ENCODE measurements around the gene FHL3. TPM values are rescaled to one million over a fixed set of nuclear protein-coding genes. Genes with fewer than 3 reads are reported as not detected.
A peak's percentile ranks its signal among the peaks of the same experiment; 100 is the strongest.

FHL3 gene
- total and polyA plus RNA-seq, 2 of the 4 experiments (the other 2 are of a cell fraction) = 11.5 to 27.1 TPM

- Histone ChIP-seq H4K5ac (ENCODE audit: low read depth, low read length) (no peak overlapping the region), H4K91ac (ENCODE audit: insufficient read depth, low read depth, low read length) (no peak overlapping the region), H3K4me3 (ENCODE audit: insufficient read depth, low read depth, low read length) (no peak overlapping the region), H3K23ac (ENCODE audit: low read depth, low read length) (no peak overlapping the region), H2BK20ac (ENCODE audit: low read depth, low read length) (no peak overlapping the region), H3K9me3 (ENCODE audit: control insufficient read depth, insufficient read depth, low read length) (no peaks in the 10 kb centered on the region), H2AK9ac (replicated peaks; ENCODE audit: low read depth, low read length, poor library complexity) (no peak overlapping the region), H2BK15ac (ENCODE audit: low read depth, low read length) (no peak overlapping the region), H3K9ac (ENCODE audit: low read depth, low read length) (no peak overlapping the region), H3K14ac (replicated peaks; ENCODE audit: low read depth, low read length) (no peak overlapping the region), H2AFZ (replicated peaks; ENCODE audit: low read length, poor library complexity) (peak overlapping the region; percentile 8), H3K27ac (ENCODE audit: insufficient read depth, low read length) (no peak overlapping the region), H3K9me1 (ENCODE audit: insufficient read depth, low read length) (peaks cover 17% of the 10 kb centered on the region), H3K79me1 (ENCODE audit: low read depth in 1 of 2, low read length in 2 of 2) (peaks cover 3 to 11% of the 10 kb centered on the region in 2 experiments; a peak in 3 of 4 replicates), H2AK5ac (ENCODE audit: low read depth, low read length) (no peak overlapping the region), H3K4me1 (ENCODE audit: control insufficient read depth, insufficient read depth, low read length) (peaks cover 6% of the 10 kb centered on the region; the same call in 1 of the 2 replicates), H3K4me2 (ENCODE audit: low read depth, low read length) (no peak overlapping the region), H3K4ac (ENCODE audit: low read depth, low read length) (no peak overlapping the region), H3K27me3 (ENCODE audit: control insufficient read depth, insufficient read depth, low read length) (no peaks in the 10 kb centered on the region), H3K56ac (ENCODE audit: extremely low read depth, insufficient read depth, low read length) (no peak overlapping the region), H3K36me3 (ENCODE audit: control insufficient read depth, insufficient read depth, low read length) (peaks cover 27% of the 10 kb centered on the region), H2BK5ac (ENCODE audit: low read depth, low read length, poor library complexity, severe bottlenecking) (no peak overlapping the region), H2BK120ac (ENCODE audit: low read depth, low read length) (no peak overlapping the region), H4K20me1 (ENCODE audit: insufficient read depth, low read length) (peaks cover 4% of the 10 kb centered on the region), H4K8ac (ENCODE audit: low read depth in 2 of 2, low read length in 2 of 2) (no peak overlapping the region), H3K18ac (ENCODE audit: low read depth, low read length) (no peak overlapping the region)
- WGBS, 2 experiments (ENCODE audit: extremely low coverage in 2 of 2, insufficient read length in 1 of 2) = no CpG with 5 or more reads among the region's 3 CpGs
- dilution Hi-C loops (cut with HindIII; ENCODE audit: low sequenced_read_pairs, unreplicated experiment) = no loop called here
- POLR2A ChIA-PET (ENCODE audit: unreplicated experiment) = no interaction called here
- no peak for DNase-seq
- BruUV-seq (replicated peaks) = no TSS peak
- intact Hi-C loops (cut with micrococcal nuclease) = no loop called here
- CTCF ChIA-PET = no interaction called here
- TF ChIP-seq POLR2A (IDR thresholded peaks at IDR 0.05; ENCODE audit: low read depth, low read length) = no peak
- TF ChIP-seq MAZ (IDR thresholded peaks at IDR 0.05; ENCODE audit: borderline replicate concordance, low read depth, low read length) = no peak
- TF ChIP-seq MAFK (IDR thresholded peaks at IDR 0.05; ENCODE audit: low read depth, low read length) = no peak
- no peak for TF ChIP-seq MXI1 (IDR thresholded peaks at IDR 0.05; ENCODE audit: borderline replicate concordance, low read depth, low read length)
- no peak for TF ChIP-seq CEBPB (IDR thresholded peaks at IDR 0.05; ENCODE audit: low read depth, low read length)
- TF ChIP-seq RAD21 (IDR thresholded peaks at IDR 0.05; ENCODE audit: low read length) = no peak
- TF ChIP-seq NFE2L2 (IDR thresholded peaks at IDR 0.05; ENCODE audit: low read depth, low read length) = no peak
- TF ChIP-seq ELK1 (IDR thresholded peaks at IDR 0.05; ENCODE audit: borderline replicate concordance, low read depth, low read length) = no peak
- TF ChIP-seq RCOR1 (IDR thresholded peaks at IDR 0.05; ENCODE audit: insufficient replicate concordance, low read length) = no peak
- no peak for TF ChIP-seq BHLHE40 (IDR thresholded peaks at IDR 0.05; ENCODE audit: low read depth, low read length)
- TF ChIP-seq CTCF (conservative IDR thresholded peaks at IDR 0.05; ENCODE audit: low read depth, low read length) = no peak
- TF ChIP-seq SMC3 (IDR thresholded peaks at IDR 0.05; ENCODE audit: low read depth, low read length) = no peak
- TF ChIP-seq CHD1 (IDR thresholded peaks at IDR 0.05; ENCODE audit: low read depth, low read length) = no peak
- TF ChIP-seq FOS (IDR thresholded peaks at IDR 0.05; ENCODE audit: low read depth, low read length) = no peak
- no peak for ATAC-seq (ENCODE audit: low read depth)
- in situ Hi-C loops (cut with MboI; ENCODE audit: low sequenced_read_pairs) = no loop called here
These were observed 50.9 kb downstream of the FHL3 start for GRCh38 chr1:37954316-37954971.

All from IMR-90 (cell line).